ENCODE data around the gene HSPA1A.
A peak's percentile ranks its signal among the peaks of the same experiment; 100 is the strongest.
"Not testable (repeated sequence)": the region's sequence is repeated elsewhere in the genome, so short reads cannot be mapped to it uniquely, and the experiment has no call there.

HSPA1A gene

GRCh38 chr6:31792090-31792374 lies 23.3 kb upstream of the HSPA1A start:
- TF ChIP-seq GATA1 (IDR thresholded peaks at IDR 0.05; ENCODE audit: low read depth, low read length) (no peak), POLR2A (IDR thresholded peaks at IDR 0.05; ENCODE audit: low read length) (no peak)

DNA sequence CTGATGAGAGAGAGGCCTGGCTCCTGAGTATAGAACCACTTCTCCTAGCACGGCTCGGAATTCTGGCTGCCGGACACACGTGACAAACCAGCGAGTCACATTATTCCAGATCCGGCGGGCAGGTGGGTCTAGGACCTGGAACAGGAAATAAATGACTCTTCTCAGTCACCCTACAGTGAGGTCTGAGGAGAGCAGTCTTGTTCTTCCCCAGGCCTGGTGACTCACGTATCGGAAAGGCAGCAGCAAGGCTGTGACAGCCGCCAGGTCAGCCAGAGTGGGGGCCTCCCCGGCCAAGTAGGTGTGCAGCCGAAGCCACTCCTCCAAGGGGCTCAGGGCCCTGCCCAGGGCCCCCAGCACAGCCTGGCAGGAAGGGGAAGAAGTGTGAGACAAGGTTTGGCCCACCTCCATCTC lies 22.6 kb upstream of the HSPA1A start:
- DNase-seq = no peak
- no peak for TF ChIP-seq GATA1 (IDR thresholded peaks at IDR 0.05; ENCODE audit: low read depth, low read length)
- TF ChIP-seq POLR2A (IDR thresholded peaks at IDR 0.05; ENCODE audit: low read length) = no peak

More at GRCh38 chr6:31792090-31792374, 23.3 kb upstream of the HSPA1A start:
- DNase-seq = no peak

- not testable (repeated sequence) for DNase-seq
Observed at GRCh38 chr6:31793927-31794245, 21.5 kb upstream of the HSPA1A start.

- TF ChIP-seq POLR2A (IDR thresholded peaks at IDR 0.05; ENCODE audit: low read length) = no peak
- TF ChIP-seq GATA1 (IDR thresholded peaks at IDR 0.05; ENCODE audit: low read depth, low read length) = no peak
- DNase-seq = peak in 1 of 2 experiments; percentile 48
Observed at GRCh38 chr6:31794294-31794865, 21.0 kb upstream of the HSPA1A start.

DNA sequence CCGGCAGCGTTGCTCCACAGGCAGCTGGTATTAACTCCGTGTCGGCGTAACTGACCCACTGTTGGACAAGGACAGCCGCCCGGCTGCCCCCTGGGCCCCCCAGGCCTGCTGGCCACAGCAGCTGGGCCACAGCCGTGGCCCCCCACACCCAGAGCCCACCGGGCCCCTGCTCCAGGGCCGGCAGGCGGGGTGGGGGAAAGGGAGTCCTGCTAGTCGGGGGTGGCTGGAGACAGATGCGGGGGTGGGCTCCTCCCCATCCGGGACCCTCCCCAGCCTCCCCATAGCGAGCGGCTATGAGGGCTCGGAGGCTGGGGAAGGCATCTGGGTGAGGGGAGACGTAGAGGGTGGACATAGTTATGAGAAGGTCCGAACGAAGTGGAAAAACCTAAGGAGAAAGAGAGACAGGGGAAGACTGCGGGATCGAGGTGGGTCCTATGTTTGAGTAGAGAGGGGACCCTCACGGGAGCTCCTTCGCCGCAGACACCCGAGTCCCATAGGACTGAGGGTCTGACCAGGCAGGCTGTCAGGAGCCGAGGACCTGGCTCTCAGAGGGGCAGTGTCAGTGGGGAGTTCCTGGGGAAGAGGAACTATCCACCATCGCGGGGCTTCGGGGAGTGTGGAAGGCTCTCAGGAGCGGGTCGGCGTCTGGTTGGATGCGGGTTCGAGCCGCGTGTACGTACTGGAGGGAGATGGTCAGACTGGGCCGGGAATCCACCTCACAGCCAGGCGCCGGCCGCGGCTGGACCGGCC lies 20.3 kb upstream of the HSPA1A start:
- TF ChIP-seq POLR2A (IDR thresholded peaks at IDR 0.05; ENCODE audit: low read length) = no peak
- TF ChIP-seq GATA1 (IDR thresholded peaks at IDR 0.05; ENCODE audit: low read depth, low read length) = no peak
- no peak for DNase-seq

DNA sequence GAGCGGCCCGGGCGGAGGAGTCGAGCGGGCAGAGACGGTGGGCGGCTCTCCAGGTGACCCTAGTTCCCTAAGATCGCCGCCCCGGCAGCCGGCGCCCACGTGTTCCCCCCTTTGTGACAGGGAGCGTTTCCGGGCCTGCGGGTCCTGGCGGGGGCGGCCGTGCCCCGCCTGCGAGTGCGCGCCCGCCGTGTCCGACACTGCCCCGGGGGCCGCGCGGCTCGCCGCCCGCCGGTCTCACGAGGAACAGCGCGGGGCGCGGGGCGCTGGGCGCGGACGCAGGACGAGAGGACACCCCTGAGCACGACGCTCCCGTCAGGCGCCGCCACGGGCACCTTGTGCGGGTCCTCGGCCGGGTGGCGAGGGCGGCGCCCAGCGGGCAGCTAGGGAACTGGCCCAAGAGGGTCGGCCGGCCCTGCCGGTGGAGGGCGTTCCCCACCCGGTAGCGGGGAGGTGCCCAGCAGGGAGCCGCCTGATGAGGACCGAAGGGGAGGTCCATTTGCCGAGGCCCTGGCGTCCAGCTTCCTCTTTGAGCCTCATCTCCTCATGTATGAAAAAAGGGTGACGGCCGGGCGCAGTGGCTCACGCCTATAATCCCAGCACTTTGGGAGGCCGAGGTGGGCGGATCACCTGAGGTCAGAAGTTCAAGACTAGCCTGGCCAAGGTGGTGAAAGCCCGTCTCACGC lies 19.6 kb upstream of the HSPA1A start, which contains the start of gene VARS1:
TSS of gene VARS1 (minus strand) at position 137 of the 683 bp plus-strand sequence. CDS start 535 bp downstream, outside the sequence.
- peak; percentile 93 to 96 for DNase-seq
- TF ChIP-seq POLR2A (IDR thresholded peaks at IDR 0.05; ENCODE audit: low read length) (peak; percentile 71), GATA1 (IDR thresholded peaks at IDR 0.05; ENCODE audit: low read depth, low read length) (no peak)

DNA sequence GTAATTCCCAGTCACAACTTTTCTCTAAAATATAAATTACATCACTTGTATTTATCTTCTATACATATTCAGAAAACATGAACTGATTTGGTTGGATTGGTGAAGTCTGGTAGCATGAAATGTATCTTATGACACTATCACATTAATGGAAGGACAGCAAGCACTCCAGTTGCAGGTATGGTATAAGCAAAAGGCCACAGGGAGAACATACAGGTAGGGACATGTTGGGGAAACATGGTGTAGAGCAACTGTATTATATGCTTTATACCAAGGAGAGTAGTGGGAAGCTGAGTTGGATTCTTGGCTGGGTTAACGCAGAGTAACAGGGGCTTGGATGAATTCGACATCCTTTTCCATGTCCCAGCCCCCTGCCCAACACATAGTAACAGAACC lies 18.4 kb upstream of the HSPA1A start:
- TF ChIP-seq GATA1 (IDR thresholded peaks at IDR 0.05; ENCODE audit: low read depth, low read length) = no peak
- no peak for TF ChIP-seq POLR2A (IDR thresholded peaks at IDR 0.05; ENCODE audit: low read length)
- no peak for DNase-seq

DNA sequence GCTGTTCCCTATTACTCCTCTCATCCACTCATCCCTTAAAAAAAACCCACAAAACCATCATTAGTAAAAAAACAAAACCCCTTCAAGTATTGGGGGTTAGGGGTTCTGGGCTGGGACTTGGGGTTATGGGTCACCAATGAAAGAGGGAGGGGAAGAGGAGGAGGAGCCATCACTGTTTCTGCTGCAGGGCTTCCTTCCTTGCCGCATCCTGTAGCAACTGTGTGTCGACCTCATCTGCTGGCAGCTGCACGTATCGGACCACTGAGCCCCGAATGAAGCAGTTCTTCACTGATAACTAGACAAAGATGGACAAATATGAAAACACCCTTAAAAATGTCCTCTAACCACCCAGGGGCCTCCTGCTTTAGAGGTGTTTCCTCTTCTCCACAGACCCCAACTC lies 17.8 kb upstream of the HSPA1A start:
- no peak for DNase-seq
- TF ChIP-seq POLR2A (IDR thresholded peaks at IDR 0.05; ENCODE audit: low read length) (no peak), GATA1 (IDR thresholded peaks at IDR 0.05; ENCODE audit: low read depth, low read length) (no peak)

DNA sequence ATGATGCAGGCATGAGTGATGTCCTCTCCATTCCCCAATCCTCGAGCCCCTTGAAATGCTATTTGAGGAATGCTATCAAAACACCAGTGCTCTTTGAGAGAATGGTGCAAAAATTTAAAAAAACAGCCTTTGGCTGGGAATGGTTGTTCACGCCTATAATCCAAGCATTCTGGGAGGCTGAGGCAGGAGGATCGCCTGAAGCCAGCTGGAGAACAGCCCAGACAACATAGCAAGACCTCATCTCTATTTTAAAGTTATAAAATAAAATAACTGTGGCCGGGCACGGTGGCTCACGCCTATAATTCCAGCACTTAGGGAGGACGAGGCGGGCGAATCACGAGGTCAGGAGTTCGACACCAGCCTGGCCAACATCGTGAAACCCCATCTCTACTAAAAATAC lies 15.6 kb upstream of the HSPA1A start:
- no peak for TF ChIP-seq GATA1 (IDR thresholded peaks at IDR 0.05; ENCODE audit: low read depth, low read length)
- TF ChIP-seq POLR2A (IDR thresholded peaks at IDR 0.05; ENCODE audit: low read length) = no peak
- no peak for DNase-seq

- not testable (repeated sequence) for DNase-seq
Observed at GRCh38 chr6:31801031-31801927, 14.1 kb upstream of the HSPA1A start.

- TF ChIP-seq GATA1 (IDR thresholded peaks at IDR 0.05; ENCODE audit: low read depth, low read length) (no peak), POLR2A (IDR thresholded peaks at IDR 0.05; ENCODE audit: low read length) (no peak)
- DNase-seq = no peak
Observed at GRCh38 chr6:31805939-31806469, 9.3 kb upstream of the HSPA1A start.

- DNase-seq = peak; percentile 96 to 99
Observed at GRCh38 chr6:31806470-31807272, 8.7 kb upstream of the HSPA1A start, which contains the start of gene LSM2. Gene LSM2, minus strand, starts transcription at chr6:31806966. Its CDS starts 209 bp downstream, at chr6:31806757.

DNA sequence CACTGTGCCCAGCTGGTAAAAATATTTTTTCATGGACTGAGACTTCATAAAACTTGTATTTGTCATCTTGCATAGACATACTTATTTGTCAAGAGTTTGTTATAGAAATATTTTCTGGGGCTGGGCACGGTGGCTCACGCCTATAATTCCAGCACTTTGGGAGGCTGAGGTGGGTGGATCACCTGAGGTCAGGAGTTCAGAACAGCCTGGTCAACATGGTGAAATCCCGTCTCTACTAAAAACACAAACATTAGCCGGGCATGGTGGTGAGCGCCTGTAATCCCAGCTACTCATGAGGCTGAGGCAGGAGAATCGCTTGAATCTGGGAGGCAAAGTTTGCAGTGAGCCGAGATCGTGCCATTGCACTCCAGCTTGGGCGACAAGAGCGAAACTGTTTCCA lies 6.7 kb upstream of the HSPA1A start:
- not testable (repeated sequence) for DNase-seq

More at GRCh38 chr6:31806470-31807272, 8.7 kb upstream of the HSPA1A start, which contains the start of gene LSM2:
- TF ChIP-seq POLR2A (IDR thresholded peaks at IDR 0.05; ENCODE audit: low read length) (peak; percentile 84), GATA1 (IDR thresholded peaks at IDR 0.05; ENCODE audit: low read depth, low read length) (no peak)
